GM12878 (cell line): ENCODE measurements around the gene ASCC1. TPM values are rescaled to one million over a fixed set of nuclear protein-coding genes. Genes with fewer than 3 reads are reported as not detected.

Experiments used
- ATF7 ChIP-seq: fragments of 450-650 bp; IDR thresholded peaks from 2 replicates; pipeline ENCODE4 v1.6.1; 2016; ENCODE audit warnings: low read depth, mild to moderate bottlenecking
- EED ChIP-seq: sonication (generic); IDR thresholded peaks from 2 replicates; pipeline ENCODE4 v1.6.1; 2016; ENCODE audit warnings: antibody characterized with exemption, low read depth
- MTA3 ChIP-seq: IDR thresholded peaks from 2 replicates; pipeline ENCODE4 v1.6.1; 2012; ENCODE audit warnings: low read length, inconsistent platforms, borderline replicate concordance
- NFYA ChIP-seq: IDR thresholded peaks from 2 replicates; pipeline ENCODE4 v1.6.1; 2011; ENCODE audit warnings: low read depth, mild to moderate bottlenecking, low read length, improper control_type of control experiment, borderline replicate concordance
- RAD51 ChIP-seq: fragments of 450-650 bp; IDR thresholded peaks from 2 replicates; pipeline ENCODE4 v1.6.1; 2016; ENCODE audit warnings: moderate library complexity, mild to moderate bottlenecking, inconsistent platforms
- SMAD1 ChIP-seq: fragments of 450-650 bp; IDR thresholded peaks from 2 replicates; pipeline ENCODE4 v1.6.1; 2018; ENCODE audit warnings: mild to moderate bottlenecking, low read depth; ENCODE audit not compliant: partially characterized antibody
- SUPT20H ChIP-seq: IDR thresholded peaks from 2 replicates; pipeline ENCODE4 v1.6.1; 2011; ENCODE audit warnings: low read depth, mild to moderate bottlenecking, low read length, moderate library complexity, borderline replicate concordance; ENCODE audit not compliant: control insufficient read depth
- TAF1 ChIP-seq: IDR thresholded peaks from 2 replicates; pipeline ENCODE4 v1.6.1; 2011; ENCODE audit warnings: mild to moderate bottlenecking, low read depth, low read length, borderline replicate concordance
- YBX1 ChIP-seq: fragments of 450-650 bp; IDR thresholded peaks from 2 replicates; pipeline ENCODE4 v1.6.1; 2016; ENCODE audit warnings: antibody characterized with exemption
- YY1 ChIP-seq: IDR thresholded peaks from 2 replicates; pipeline ENCODE4 v1.6.1; 2011; ENCODE audit warnings: low read depth, mild to moderate bottlenecking, low read length
- polyA plus RNA-seq, 11 experiments: library from polyadenylated mRNA; depleted of rRNA in 4 of 11; unstranded in 6 of 11; stranded (reverse) in 5 of 11; fragments of >200 nt; fragmentation: Nextera tagmentation in 4 of 11; fragmentation: Illumina TruSeq in 1 of 11; extraction: Ambion mirVana in 4 of 11; extraction: Trizol in 1 of 11; gene quantifications; 1 replicate in 1 of 11; 2 replicates in 10 of 11; pipeline versions ENCODE4 v1.2.1 to v1.2.3, GENCODE V29; 2011 to 2016; ENCODE audit warnings: inconsistent platforms in 2 of 11, missing spikeins in 2 of 11, low read depth in 1 of 11
- total RNA-seq, 4 experiments: library from RNA; depleted of rRNA in 3 of 4; stranded (reverse); fragments of >200 nt in 3 of 4; fragmentation: Illumina TruSeq in 1 of 4; extraction: Trizol in 1 of 4; gene quantifications; 2 replicates each; pipeline versions ENCODE4 v1.2.1 to v1.2.3, GENCODE V29; 2013 to 2021
- TF ChIP-seq, protein P1 (sequence below): fragments of 450-650 bp; formaldehyde crosslinking; IDR thresholded peaks from 2 replicates; pipeline ENCODE4 v1.5.0; 2022; ENCODE audit warnings: mild to moderate bottlenecking, missing genetic modification characterization
- TF ChIP-seq, protein P2 (sequence below): IDR thresholded peaks from 2 replicates; pipeline ENCODE4 v1.6.1; 2012; ENCODE audit warnings: low read depth, low read length, improper control_type of control experiment
- TF ChIP-seq, protein P3 (sequence below): IDR thresholded peaks from 2 replicates; pipeline ENCODE4 v1.6.1; 2012; ENCODE audit warnings: improper control_type of control experiment, low read depth, low read length; ENCODE audit not compliant: insufficient replicate concordance
- TF ChIP-seq, protein P4 (sequence below): fragments of 450-650 bp; IDR thresholded peaks from 2 replicates; pipeline ENCODE4 v1.6.1; 2016; ENCODE audit warnings: mild to moderate bottlenecking
- TF ChIP-seq, protein P5 (sequence below): fragments of 450-650 bp; conservative IDR thresholded peaks from 2 replicates; pipeline ENCODE4 v1.6.1; 2017; ENCODE audit warnings: mild to moderate bottlenecking, moderate library complexity

ASCC1 gene
- total and polyA plus RNA-seq, 10 of the 15 experiments (the other 5 are each of a cell fraction or from before 2014, with no cell fraction given) = 23.3 to 80.6 (median 42.8) TPM

DNA sequence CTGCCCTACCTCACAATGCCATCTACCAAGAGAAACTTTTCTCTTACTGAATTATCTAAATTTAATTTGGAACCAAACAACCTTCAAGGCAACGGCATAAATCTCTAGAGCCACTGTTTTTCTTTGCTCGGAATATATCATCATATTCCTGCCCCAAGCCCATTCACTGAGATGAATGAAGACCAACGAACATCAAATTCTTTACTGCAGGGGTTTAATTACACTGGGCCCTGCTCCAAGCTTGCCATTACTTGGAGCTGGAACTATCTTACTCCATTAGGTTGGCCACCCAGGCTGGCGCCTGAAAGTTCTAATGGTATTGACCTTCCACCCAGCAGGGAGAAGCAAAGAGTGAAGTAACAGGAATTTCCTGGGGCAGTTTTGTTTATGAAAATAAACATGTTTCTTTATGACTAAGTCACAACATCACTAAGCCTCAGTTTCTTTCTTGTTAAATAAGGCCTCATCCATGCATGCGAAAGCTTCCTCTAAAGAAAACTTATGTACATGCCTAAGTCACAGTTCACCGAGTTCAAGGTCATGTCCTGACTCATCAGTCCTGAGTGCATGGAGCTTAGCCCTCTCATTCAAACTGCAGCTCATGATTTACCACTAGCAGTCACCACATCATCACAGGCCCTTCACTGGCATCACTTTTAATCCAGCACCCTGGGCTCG, 42.3 kb downstream of the ASCC1 start (continued):
- TF ChIP-seq NFYA = no peak
- TF ChIP-seq YBX1 = no peak
- TF ChIP-seq SUPT20H = no peak
- peak; percentile 79 for TF ChIP-seq EED
- TF ChIP-seq RAD51 = no peak
- TF ChIP-seq, protein P1, sequence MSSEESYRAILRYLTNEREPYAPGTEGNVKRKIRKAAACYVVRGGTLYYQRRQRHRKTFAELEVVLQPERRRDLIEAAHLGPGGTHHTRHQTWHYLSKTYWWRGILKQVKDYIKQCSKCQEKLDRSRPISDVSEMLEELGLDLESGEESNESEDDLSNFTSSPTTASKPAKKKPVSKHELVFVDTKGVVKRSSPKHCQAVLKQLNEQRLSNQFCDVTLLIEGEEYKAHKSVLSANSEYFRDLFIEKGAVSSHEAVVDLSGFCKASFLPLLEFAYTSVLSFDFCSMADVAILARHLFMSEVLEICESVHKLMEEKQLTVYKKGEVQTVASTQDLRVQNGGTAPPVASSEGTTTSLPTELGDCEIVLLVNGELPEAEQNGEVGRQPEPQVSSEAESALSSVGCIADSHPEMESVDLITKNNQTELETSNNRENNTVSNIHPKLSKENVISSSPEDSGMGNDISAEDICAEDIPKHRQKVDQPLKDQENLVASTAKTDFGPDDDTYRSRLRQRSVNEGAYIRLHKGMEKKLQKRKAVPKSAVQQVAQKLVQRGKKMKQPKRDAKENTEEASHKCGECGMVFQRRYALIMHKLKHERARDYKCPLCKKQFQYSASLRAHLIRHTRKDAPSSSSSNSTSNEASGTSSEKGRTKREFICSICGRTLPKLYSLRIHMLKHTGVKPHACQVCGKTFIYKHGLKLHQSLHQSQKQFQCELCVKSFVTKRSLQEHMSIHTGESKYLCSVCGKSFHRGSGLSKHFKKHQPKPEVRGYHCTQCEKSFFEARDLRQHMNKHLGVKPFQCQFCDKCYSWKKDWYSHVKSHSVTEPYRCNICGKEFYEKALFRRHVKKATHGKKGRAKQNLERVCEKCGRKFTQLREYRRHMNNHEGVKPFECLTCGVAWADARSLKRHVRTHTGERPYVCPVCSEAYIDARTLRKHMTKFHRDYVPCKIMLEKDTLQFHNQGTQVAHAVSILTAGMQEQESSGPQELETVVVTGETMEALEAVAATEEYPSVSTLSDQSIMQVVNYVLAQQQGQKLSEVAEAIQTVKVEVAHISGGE (CRISPR knock-in tag) = no peak
- no peak for TF ChIP-seq MTA3
- TF ChIP-seq, protein P2, sequence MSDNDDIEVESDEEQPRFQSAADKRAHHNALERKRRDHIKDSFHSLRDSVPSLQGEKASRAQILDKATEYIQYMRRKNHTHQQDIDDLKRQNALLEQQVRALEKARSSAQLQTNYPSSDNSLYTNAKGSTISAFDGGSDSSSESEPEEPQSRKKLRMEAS = no peak
- TF ChIP-seq YY1 = no peak
- TF ChIP-seq, protein P3, sequence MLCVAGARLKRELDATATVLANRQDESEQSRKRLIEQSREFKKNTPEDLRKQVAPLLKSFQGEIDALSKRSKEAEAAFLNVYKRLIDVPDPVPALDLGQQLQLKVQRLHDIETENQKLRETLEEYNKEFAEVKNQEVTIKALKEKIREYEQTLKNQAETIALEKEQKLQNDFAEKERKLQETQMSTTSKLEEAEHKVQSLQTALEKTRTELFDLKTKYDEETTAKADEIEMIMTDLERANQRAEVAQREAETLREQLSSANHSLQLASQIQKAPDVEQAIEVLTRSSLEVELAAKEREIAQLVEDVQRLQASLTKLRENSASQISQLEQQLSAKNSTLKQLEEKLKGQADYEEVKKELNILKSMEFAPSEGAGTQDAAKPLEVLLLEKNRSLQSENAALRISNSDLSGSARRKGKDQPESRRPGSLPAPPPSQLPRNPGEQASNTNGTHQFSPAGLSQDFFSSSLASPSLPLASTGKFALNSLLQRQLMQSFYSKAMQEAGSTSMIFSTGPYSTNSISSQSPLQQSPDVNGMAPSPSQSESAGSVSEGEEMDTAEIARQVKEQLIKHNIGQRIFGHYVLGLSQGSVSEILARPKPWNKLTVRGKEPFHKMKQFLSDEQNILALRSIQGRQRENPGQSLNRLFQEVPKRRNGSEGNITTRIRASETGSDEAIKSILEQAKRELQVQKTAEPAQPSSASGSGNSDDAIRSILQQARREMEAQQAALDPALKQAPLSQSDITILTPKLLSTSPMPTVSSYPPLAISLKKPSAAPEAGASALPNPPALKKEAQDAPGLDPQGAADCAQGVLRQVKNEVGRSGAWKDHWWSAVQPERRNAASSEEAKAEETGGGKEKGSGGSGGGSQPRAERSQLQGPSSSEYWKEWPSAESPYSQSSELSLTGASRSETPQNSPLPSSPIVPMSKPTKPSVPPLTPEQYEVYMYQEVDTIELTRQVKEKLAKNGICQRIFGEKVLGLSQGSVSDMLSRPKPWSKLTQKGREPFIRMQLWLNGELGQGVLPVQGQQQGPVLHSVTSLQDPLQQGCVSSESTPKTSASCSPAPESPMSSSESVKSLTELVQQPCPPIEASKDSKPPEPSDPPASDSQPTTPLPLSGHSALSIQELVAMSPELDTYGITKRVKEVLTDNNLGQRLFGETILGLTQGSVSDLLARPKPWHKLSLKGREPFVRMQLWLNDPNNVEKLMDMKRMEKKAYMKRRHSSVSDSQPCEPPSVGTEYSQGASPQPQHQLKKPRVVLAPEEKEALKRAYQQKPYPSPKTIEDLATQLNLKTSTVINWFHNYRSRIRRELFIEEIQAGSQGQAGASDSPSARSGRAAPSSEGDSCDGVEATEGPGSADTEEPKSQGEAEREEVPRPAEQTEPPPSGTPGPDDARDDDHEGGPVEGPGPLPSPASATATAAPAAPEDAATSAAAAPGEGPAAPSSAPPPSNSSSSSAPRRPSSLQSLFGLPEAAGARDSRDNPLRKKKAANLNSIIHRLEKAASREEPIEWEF = no peak
- TF ChIP-seq ATF7 = no peak
- TF ChIP-seq, protein P4, sequence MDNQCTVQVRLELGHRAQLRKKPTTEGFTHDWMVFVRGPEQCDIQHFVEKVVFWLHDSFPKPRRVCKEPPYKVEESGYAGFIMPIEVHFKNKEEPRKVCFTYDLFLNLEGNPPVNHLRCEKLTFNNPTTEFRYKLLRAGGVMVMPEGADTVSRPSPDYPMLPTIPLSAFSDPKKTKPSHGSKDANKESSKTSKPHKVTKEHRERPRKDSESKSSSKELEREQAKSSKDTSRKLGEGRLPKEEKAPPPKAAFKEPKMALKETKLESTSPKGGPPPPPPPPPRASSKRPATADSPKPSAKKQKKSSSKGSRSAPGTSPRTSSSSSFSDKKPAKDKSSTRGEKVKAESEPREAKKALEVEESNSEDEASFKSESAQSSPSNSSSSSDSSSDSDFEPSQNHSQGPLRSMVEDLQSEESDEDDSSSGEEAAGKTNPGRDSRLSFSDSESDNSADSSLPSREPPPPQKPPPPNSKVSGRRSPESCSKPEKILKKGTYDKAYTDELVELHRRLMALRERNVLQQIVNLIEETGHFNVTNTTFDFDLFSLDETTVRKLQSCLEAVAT = no peak
- no peak for TF ChIP-seq TAF1
- TF ChIP-seq, protein P5, sequence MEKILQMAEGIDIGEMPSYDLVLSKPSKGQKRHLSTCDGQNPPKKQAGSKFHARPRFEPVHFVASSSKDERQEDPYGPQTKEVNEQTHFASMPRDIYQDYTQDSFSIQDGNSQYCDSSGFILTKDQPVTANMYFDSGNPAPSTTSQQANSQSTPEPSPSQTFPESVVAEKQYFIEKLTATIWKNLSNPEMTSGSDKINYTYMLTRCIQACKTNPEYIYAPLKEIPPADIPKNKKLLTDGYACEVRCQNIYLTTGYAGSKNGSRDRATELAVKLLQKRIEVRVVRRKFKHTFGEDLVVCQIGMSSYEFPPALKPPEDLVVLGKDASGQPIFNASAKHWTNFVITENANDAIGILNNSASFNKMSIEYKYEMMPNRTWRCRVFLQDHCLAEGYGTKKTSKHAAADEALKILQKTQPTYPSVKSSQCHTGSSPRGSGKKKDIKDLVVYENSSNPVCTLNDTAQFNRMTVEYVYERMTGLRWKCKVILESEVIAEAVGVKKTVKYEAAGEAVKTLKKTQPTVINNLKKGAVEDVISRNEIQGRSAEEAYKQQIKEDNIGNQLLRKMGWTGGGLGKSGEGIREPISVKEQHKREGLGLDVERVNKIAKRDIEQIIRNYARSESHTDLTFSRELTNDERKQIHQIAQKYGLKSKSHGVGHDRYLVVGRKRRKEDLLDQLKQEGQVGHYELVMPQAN = no peak
- no peak for TF ChIP-seq SMAD1
